Fibroblast of pulmonary artery (primary cell): Measurements from ENCODE around the gene LDLRAD4.

Experiments used
- DNase-seq: peaks from one replicate; pipeline ENCODE4 v3.0.0-alpha.2; 2010; ENCODE audit warnings: low read depth
- H3K4me3 ChIP-seq: replicated peaks from 2 replicates; pipeline ENCODE4 v1.5.1; 2011; ENCODE audit warnings: low read depth, mild to moderate bottlenecking, control low read depth, low read length, moderate library complexity
- TF ChIP-seq, protein P1 (sequence below): IDR thresholded peaks from 2 replicates; pipeline ENCODE4 v1.5.1; 2011; ENCODE audit warnings: mild to moderate bottlenecking, control low read depth, low read length, inconsistent platforms; ENCODE audit errors: missing control alignments

The LDLRAD4 gene

GRCh38 chr18:13577781-13578180 is 359.2 kb downstream of the LDLRAD4 start:
- H3K4me3 ChIP-seq, result no peak overlapping the region
- TF ChIP-seq, protein P1, sequence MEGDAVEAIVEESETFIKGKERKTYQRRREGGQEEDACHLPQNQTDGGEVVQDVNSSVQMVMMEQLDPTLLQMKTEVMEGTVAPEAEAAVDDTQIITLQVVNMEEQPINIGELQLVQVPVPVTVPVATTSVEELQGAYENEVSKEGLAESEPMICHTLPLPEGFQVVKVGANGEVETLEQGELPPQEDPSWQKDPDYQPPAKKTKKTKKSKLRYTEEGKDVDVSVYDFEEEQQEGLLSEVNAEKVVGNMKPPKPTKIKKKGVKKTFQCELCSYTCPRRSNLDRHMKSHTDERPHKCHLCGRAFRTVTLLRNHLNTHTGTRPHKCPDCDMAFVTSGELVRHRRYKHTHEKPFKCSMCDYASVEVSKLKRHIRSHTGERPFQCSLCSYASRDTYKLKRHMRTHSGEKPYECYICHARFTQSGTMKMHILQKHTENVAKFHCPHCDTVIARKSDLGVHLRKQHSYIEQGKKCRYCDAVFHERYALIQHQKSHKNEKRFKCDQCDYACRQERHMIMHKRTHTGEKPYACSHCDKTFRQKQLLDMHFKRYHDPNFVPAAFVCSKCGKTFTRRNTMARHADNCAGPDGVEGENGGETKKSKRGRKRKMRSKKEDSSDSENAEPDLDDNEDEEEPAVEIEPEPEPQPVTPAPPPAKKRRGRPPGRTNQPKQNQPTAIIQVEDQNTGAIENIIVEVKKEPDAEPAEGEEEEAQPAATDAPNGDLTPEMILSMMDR, result no peak
- no peak for DNase-seq

GRCh38 chr18:13578400-13578799 is 359.8 kb downstream of the LDLRAD4 start:
- DNase-seq, result no peak
- no peak overlapping the region for H3K4me3 ChIP-seq
- TF ChIP-seq, protein P1, result no peak

DNA sequence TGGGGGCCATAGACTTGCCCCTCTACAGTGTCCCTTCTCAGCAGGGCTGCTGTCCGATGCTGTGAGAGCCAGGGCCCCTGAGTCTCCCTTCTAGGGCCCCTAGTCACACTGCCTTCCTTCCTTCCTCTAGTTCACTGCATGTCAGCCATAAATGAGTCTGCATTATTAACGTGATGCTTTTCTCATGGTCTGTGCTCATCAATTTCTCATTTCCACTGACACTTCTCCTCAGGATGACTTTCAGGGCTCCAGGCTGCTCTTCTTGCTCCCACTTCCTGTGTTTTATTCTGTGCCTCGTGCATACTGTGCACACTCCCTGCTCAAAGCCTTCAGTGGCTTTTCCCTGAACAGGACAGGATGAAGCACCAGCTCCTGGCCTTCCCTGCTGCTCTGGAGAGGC is 361.3 kb downstream of the LDLRAD4 start:
- DNase-seq, result no peak
- H3K4me3 ChIP-seq, result no peak overlapping the region
- TF ChIP-seq, protein P1, result no peak

- TF ChIP-seq, protein P1, result no peak
- DNase-seq, result no peak
Measured at GRCh38 chr18:13580351-13580750, 361.8 kb downstream of the LDLRAD4 start.

DNA sequence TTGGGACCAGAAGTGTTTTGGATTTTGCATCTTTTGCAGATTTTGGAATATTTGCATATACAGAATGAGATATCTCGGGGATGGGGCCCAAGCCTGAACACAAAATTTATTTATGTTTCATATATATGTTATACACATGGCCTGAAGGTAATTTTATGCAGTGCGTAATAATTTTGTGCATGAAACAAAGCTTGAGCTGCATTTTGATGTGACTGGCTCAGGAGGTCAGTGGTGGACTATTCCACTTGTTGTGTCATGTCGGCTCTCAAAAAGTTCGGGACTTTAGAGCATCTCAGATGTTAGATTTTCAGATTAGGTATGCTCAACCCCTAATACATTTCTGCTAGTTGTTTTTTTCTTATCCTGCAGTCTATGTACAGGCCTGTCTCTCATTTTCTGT is 362.4 kb downstream of the LDLRAD4 start:
- TF ChIP-seq, protein P1, result no peak
- no peak overlapping the region for H3K4me3 ChIP-seq
- DNase-seq, result no peak

More at GRCh38 chr18:13580351-13580750, 361.8 kb downstream of the LDLRAD4 start:
- H3K4me3 ChIP-seq, result no peak overlapping the region

DNA sequence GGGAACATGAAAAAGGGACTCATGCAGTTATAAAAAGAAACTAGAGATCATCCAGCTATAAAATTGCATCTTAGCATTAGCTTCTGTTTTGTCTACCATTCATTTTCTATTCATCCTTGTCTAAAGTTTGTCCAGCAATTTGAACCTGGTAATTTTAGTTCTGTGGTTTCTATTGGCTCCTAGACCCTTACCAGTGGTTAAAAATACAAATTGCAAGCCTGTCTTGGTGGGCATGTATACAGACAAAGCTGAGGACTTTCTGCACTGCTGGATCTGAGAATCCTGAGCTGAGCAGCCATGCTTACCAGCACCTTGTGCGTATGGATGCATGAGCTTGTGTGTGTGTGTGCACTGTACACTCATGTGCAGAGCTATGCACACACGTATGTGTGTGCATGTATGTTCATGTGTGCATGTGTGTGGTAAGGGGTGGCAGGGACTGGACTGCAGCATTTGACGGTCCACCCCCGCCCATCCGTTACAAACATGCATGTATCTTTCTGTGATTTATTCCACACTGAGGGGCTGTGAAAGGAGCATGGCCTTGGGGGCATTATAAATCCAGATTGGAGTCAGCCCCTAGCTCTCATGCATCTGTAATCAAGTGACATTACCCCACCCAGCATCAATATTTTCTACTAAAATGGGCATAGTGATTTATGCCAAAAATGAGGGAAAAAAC is 363.1 kb downstream of the LDLRAD4 start:
- TF ChIP-seq, protein P1, result no peak
- no peak for DNase-seq

GRCh38 chr18:13582178-13582670 is 363.7 kb downstream of the LDLRAD4 start:
- H3K4me3 ChIP-seq, result no peak overlapping the region
- no peak for DNase-seq
- TF ChIP-seq, protein P1, result no peak

More for the DNA sequence above, 363.1 kb downstream of the LDLRAD4 start:
- no peak overlapping the region for H3K4me3 ChIP-seq
